ENCODE data around the gene OR6B1. TPM values are rescaled to one million over a fixed set of nuclear protein-coding genes. Genes with fewer than 3 reads are reported as not detected.
A peak's percentile ranks its signal among the peaks of the same experiment; 100 is the strongest.

The OR6B1 gene
- total RNA-seq, 2 donors from 2014 or later: not detected

- no peaks in the 10 kb centered on the region for H3K9me3 ChIP-seq
- H3K27ac ChIP-seq: no peak overlapping the region
- DNase-seq (ENCODE audit: low spot score): no peak
- no peak for ATAC-seq (ENCODE audit: insufficient number of reproducible peaks, low FRiP score, low read depth)
- no peaks in the 10 kb centered on the region for H3K4me1 ChIP-seq (ENCODE audit: control insufficient read depth in 1 of 2, low read depth in 2 of 2)
- no peaks in the 10 kb centered on the region for H3K27me3 ChIP-seq (replicated peaks; ENCODE audit: insufficient read depth)
- no peak for TF ChIP-seq CTCF (IDR thresholded peaks at IDR 0.05)
- no peak overlapping the region for H3K4me3 ChIP-seq
- no peaks in the 10 kb centered on the region for H3K36me3 ChIP-seq
Observed at GRCh38 chr7:144023171-144023827, 23.2 kb downstream of the OR6B1 start.

GRCh38 chr7:144024213-144024612 is 24.1 kb downstream of the OR6B1 start:
- no peak for ATAC-seq (ENCODE audit: insufficient number of reproducible peaks, low FRiP score, low read depth)

GRCh38 chr7:144026203-144026883 is 26.2 kb downstream of the OR6B1 start:
- no peak for TF ChIP-seq CTCF (IDR thresholded peaks at IDR 0.05)
- H3K4me3 ChIP-seq: no peak overlapping the region
- H3K36me3 ChIP-seq: no peaks in the 10 kb centered on the region
- DNase-seq (ENCODE audit: low spot score): no peak
- H3K27ac ChIP-seq: no peak overlapping the region
- H3K9me3 ChIP-seq: no peaks in the 10 kb centered on the region
- ATAC-seq (ENCODE audit: insufficient number of reproducible peaks, low FRiP score, low read depth): no peak
- no peaks in the 10 kb centered on the region for H3K27me3 ChIP-seq (replicated peaks; ENCODE audit: insufficient read depth)
- no peaks in the 10 kb centered on the region for H3K4me1 ChIP-seq (ENCODE audit: control insufficient read depth in 1 of 2, low read depth in 2 of 2)

More at GRCh38 chr7:144024213-144024612, 24.1 kb downstream of the OR6B1 start:
- TF ChIP-seq CTCF (IDR thresholded peaks at IDR 0.05): no peak
- H3K9me3 ChIP-seq: no peaks in the 10 kb centered on the region
- DNase-seq (ENCODE audit: low spot score): no peak
- no peak overlapping the region for H3K27ac ChIP-seq
- H3K4me3 ChIP-seq: no peak overlapping the region
- H3K36me3 ChIP-seq: no peaks in the 10 kb centered on the region
- no peaks in the 10 kb centered on the region for H3K27me3 ChIP-seq (replicated peaks; ENCODE audit: insufficient read depth)
- H3K4me1 ChIP-seq (ENCODE audit: control insufficient read depth in 1 of 2, low read depth in 2 of 2): no peaks in the 10 kb centered on the region

GRCh38 chr7:144027070-144027469 is 26.9 kb downstream of the OR6B1 start:
- no peaks in the 10 kb centered on the region for H3K27me3 ChIP-seq (replicated peaks; ENCODE audit: insufficient read depth)
- DNase-seq (ENCODE audit: low spot score): no peak
- no peaks in the 10 kb centered on the region for H3K9me3 ChIP-seq
- H3K4me3 ChIP-seq: no peak overlapping the region
- TF ChIP-seq CTCF (IDR thresholded peaks at IDR 0.05): peak; percentile 34
- no peaks in the 10 kb centered on the region for H3K36me3 ChIP-seq
- no peak overlapping the region for H3K27ac ChIP-seq
- H3K4me1 ChIP-seq (ENCODE audit: control insufficient read depth in 1 of 2, low read depth in 2 of 2): no peaks in the 10 kb centered on the region
- ATAC-seq (ENCODE audit: insufficient number of reproducible peaks, low FRiP score, low read depth): peak; percentile 69

GRCh38 chr7:144027974-144028373 is 27.9 kb downstream of the OR6B1 start:
- Histone ChIP-seq H3K27me3 (replicated peaks; ENCODE audit: insufficient read depth) (no peaks in the 10 kb centered on the region), H3K4me1 (ENCODE audit: control insufficient read depth in 1 of 2, low read depth in 2 of 2) (no peaks in the 10 kb centered on the region), H3K36me3 (no peaks in the 10 kb centered on the region), H3K9me3 (no peaks in the 10 kb centered on the region), H3K27ac (no peak overlapping the region), H3K4me3 (no peak overlapping the region)
- DNase-seq (ENCODE audit: low spot score) (no peak), ATAC-seq (ENCODE audit: insufficient number of reproducible peaks, low FRiP score, low read depth) (no peak)
- no peak for TF ChIP-seq CTCF (IDR thresholded peaks at IDR 0.05)

Measured in thoracic aorta (tissue), 2 donors.